Parathyroid adenoma (tissue), 2 donors: ENCODE results near the gene D2HGDH.

Experiments
- H2AFZ ChIP-seq: fragments of 300-600 bp; sonication (generic); one replicate; pipeline ENCODE4 v1.7.0; 2017; ENCODE audit warnings: antibody characterized with exemption, mild to moderate bottlenecking
- H3K27ac ChIP-seq: fragments of 300-600 bp; sonication (generic); one replicate; pipeline ENCODE4 v1.7.0; 2017
- H3K27me3 ChIP-seq: fragments of 300-600 bp; sonication (generic); one replicate; pipeline ENCODE4 v1.7.0; 2017; ENCODE audit warnings: low read length; ENCODE audit not compliant: control insufficient read depth, insufficient read depth
- H3K36me3 ChIP-seq: fragments of 300-600 bp; sonication (generic); one replicate; pipeline ENCODE4 v1.7.0; 2017; ENCODE audit warnings: low read length; ENCODE audit not compliant: control insufficient read depth, insufficient read depth
- H3K4me1 ChIP-seq: fragments of 300-600 bp; sonication (generic); one replicate; pipeline ENCODE4 v1.7.0; 2017; ENCODE audit warnings: control low read depth
- H3K4me2 ChIP-seq: fragments of 300-600 bp; sonication (generic); one replicate; pipeline ENCODE4 v1.7.0; 2017; ENCODE audit warnings: low read length
- H3K4me3 ChIP-seq: fragments of 300-600 bp; sonication (generic); one replicate; pipeline ENCODE4 v1.7.0; 2017; ENCODE audit warnings: low read depth, low read length
- H3K79me2 ChIP-seq: fragments of 300-600 bp; sonication (generic); one replicate; pipeline ENCODE4 v1.7.0; 2017; ENCODE audit warnings: control low read depth
- H3K9ac ChIP-seq: fragments of 300-600 bp; sonication (generic); one replicate; pipeline ENCODE4 v1.7.0; 2017; ENCODE audit warnings: mild to moderate bottlenecking
- H3K9me3 ChIP-seq: fragments of 300-600 bp; sonication (generic); one replicate; pipeline ENCODE4 v1.7.0; 2017; ENCODE audit warnings: low read length; ENCODE audit not compliant: control insufficient read depth
- TF ChIP-seq, protein P1 (sequence below): fragments of 300-600 bp; sonication (generic); IDR thresholded peaks from one replicate; pipeline ENCODE4 v1.7.0; 2017; ENCODE audit warnings: antibody characterized with exemption, mild to moderate bottlenecking
- donor health status: primary hyperparathyroidism.

Gene D2HGDH

GRCh38 chr2:241794250-241794823 is 59.9 kb downstream of the D2HGDH start:
- TF ChIP-seq, protein P1, sequence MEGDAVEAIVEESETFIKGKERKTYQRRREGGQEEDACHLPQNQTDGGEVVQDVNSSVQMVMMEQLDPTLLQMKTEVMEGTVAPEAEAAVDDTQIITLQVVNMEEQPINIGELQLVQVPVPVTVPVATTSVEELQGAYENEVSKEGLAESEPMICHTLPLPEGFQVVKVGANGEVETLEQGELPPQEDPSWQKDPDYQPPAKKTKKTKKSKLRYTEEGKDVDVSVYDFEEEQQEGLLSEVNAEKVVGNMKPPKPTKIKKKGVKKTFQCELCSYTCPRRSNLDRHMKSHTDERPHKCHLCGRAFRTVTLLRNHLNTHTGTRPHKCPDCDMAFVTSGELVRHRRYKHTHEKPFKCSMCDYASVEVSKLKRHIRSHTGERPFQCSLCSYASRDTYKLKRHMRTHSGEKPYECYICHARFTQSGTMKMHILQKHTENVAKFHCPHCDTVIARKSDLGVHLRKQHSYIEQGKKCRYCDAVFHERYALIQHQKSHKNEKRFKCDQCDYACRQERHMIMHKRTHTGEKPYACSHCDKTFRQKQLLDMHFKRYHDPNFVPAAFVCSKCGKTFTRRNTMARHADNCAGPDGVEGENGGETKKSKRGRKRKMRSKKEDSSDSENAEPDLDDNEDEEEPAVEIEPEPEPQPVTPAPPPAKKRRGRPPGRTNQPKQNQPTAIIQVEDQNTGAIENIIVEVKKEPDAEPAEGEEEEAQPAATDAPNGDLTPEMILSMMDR, result no peak
- Histone ChIP-seq H3K4me1 (no peaks in the 10 kb centered on the region), H2AFZ (no peak overlapping the region), H3K27ac (no peak overlapping the region), H3K79me2 (no peaks in the 10 kb centered on the region), H3K9me3 (no peaks in the 10 kb centered on the region), H3K9ac (no peak overlapping the region), H3K27me3 (no peaks in the 10 kb centered on the region), H3K4me3 (no peak overlapping the region), H3K36me3 (no peaks in the 10 kb centered on the region), H3K4me2 (no peak overlapping the region)

- Histone ChIP-seq H3K36me3 (no peaks in the 10 kb centered on the region), H3K79me2 (no peaks in the 10 kb centered on the region), H3K27me3 (no peaks in the 10 kb centered on the region), H3K9me3 (no peaks in the 10 kb centered on the region), H2AFZ (no peak overlapping the region), H3K9ac (no peak overlapping the region), H3K4me3 (no peak overlapping the region), H3K4me1 (no peaks in the 10 kb centered on the region), H3K4me2 (no peak overlapping the region), H3K27ac (no peak overlapping the region)
- TF ChIP-seq, protein P1, result no peak
These were observed 60.9 kb downstream of the D2HGDH start for GRCh38 chr2:241795021-241795999.

DNA sequence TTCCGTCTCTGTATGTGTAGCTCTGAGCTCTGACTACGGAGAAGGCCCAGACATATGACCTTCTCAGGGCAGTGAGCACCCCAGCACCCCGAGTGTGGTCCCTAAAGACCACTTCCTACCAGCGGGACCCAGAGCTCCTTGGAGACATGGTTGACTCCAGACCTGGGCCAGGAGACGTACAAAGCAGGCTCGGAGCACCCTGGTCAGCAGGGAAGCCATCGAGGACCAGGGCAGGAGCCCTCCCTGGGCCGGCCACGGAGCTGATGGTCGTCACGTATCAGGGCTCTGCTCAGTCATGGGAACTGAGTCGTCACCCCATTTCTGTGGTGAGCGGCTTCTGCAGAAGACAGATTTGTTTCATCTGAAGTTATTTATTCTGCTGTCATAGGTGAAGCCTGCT is 61.8 kb downstream of the D2HGDH start:
- no peaks in the 10 kb centered on the region for H3K36me3 ChIP-seq
- no peaks in the 10 kb centered on the region for H3K9me3 ChIP-seq
- no peaks in the 10 kb centered on the region for H3K4me1 ChIP-seq
- H3K9ac ChIP-seq, result no peak overlapping the region
- H3K27me3 ChIP-seq, result no peaks in the 10 kb centered on the region
- H3K4me3 ChIP-seq, result no peak overlapping the region
- H3K4me2 ChIP-seq, result no peak overlapping the region
- TF ChIP-seq, protein P1, result no peak
- H3K79me2 ChIP-seq, result no peaks in the 10 kb centered on the region
- H2AFZ ChIP-seq, result no peak overlapping the region
- H3K27ac ChIP-seq, result no peak overlapping the region

DNA sequence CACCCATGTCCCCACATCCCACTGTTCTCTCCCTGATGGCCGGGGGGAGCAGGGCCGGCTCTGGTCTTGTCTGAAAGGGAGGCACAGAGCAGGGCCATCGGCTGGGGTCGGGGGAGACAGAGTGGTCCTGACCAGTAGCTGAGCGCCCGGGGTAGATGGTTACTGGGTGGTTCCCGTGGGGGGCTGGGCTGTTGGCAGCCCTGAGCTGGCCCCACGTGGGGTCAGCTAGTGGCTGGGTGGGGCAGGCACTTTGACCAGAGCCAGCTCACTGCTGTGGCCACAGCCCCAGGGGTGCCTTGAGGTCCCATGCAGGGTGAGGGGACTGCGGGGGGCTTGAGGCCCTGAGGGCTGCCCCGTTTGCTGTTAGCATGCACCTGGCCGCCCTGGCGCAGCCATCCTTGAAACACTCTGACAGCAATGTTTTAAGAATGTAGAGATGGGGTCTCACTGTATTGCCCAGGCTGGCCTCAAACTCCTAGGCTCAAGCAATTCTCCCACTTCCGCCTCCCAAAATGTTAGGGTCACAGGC is 62.2 kb downstream of the D2HGDH start:
- H3K4me3 ChIP-seq, result no peak overlapping the region
- no peaks in the 10 kb centered on the region for H3K79me2 ChIP-seq
- H3K9ac ChIP-seq, result no peak overlapping the region
- TF ChIP-seq, protein P1, result no peak
- H3K4me2 ChIP-seq, result no peak overlapping the region
- no peak overlapping the region for H3K27ac ChIP-seq
- H3K27me3 ChIP-seq, result no peaks in the 10 kb centered on the region
- no peak overlapping the region for H2AFZ ChIP-seq
- H3K36me3 ChIP-seq, result no peaks in the 10 kb centered on the region
- H3K9me3 ChIP-seq, result no peaks in the 10 kb centered on the region
- H3K4me1 ChIP-seq, result no peaks in the 10 kb centered on the region
